ENCODE data around the gene DNAJC7. TPM values are rescaled to one million over a fixed set of nuclear protein-coding genes. Genes with fewer than 3 reads are reported as not detected.
A peak's percentile ranks its signal among the peaks of the same experiment; 100 is the strongest.

Gene DNAJC7, protein sequence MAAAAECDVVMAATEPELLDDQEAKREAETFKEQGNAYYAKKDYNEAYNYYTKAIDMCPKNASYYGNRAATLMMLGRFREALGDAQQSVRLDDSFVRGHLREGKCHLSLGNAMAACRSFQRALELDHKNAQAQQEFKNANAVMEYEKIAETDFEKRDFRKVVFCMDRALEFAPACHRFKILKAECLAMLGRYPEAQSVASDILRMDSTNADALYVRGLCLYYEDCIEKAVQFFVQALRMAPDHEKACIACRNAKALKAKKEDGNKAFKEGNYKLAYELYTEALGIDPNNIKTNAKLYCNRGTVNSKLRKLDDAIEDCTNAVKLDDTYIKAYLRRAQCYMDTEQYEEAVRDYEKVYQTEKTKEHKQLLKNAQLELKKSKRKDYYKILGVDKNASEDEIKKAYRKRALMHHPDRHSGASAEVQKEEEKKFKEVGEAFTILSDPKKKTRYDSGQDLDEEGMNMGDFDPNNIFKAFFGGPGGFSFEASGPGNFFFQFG
- 10 to 100 TPM; 61.2 to 80.6 TPM for total RNA-seq

DNA sequence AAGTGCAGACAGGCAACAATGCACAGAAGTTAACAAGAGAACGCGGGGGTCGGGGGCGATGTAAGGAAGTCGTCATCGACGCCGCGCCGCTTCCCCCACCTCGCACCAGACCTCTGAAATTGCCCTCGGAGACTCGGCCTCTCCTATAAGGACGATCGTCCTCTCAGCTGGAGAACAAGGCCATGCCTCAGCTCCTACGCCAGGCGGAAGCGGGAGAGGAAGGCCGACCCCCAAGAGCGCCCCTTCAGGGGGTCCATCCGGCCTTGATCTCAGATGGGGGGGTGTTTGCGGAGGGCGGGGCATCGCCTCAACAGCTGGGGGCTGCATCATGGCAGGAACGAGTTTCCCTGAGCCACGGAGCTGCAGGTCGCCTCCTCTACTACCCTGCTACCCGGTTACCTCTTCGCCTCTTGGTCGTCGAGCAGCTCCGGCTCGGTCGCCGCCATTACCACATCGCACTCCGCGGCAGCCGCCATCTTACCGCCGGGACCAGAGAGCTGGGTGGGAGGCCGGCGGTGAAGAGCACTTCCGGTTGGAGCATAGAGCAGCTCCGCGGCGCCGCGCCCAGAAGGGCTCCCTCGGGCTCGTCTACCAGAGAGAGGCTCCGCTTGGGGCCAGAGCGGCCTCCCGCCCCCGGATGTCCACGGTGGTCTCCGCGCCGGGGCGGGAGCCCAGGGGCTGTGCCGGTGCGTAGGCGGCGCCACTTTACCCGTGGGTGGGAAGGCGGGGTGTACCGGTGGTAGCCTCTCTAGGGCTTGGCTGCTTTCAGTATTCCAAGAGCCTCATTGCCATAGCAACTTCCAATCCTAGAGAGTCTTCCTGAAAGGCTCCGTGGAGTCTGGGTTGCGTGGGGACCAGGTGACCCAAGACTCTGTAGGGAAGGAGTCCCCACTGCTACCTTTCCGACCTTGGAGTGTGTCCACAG is at the start of gene DNAJC7:
TSS of gene DNAJC7 (minus strand) at position 499 of the 925 bp plus-strand sequence. CDS start at position 476, 23 bp downstream.
- Histone ChIP-seq H3K4me1 (ENCODE audit: control insufficient read depth in 1 of 2, low read depth in 2 of 2) (peaks cover 38 to 63% of the 10 kb centered on the region in 2 donors), H3K9me3 (no peaks in the 10 kb centered on the region)

GRCh38 chr17:42065201-42065600 is 48.0 kb upstream of the DNAJC7 start:
- DNase-seq (ENCODE audit: low spot score): no peak
- Histone ChIP-seq H3K4me3 (no peak overlapping the region), H3K36me3 (no peaks in the 10 kb centered on the region), H3K4me1 (ENCODE audit: control insufficient read depth in 1 of 2, low read depth in 2 of 2) (peaks cover 0 to 4% of the 10 kb centered on the region in 2 donors), H3K27ac (no peak overlapping the region), H3K9me3 (no peaks in the 10 kb centered on the region), H3K27me3 (replicated peaks; ENCODE audit: insufficient read depth) (no peaks in the 10 kb centered on the region)
- no peak for TF ChIP-seq CTCF (IDR thresholded peaks at IDR 0.05)
- no peak for ATAC-seq (ENCODE audit: insufficient number of reproducible peaks, low FRiP score, low read depth)

More for the DNA sequence above, at the start of gene DNAJC7:
- Histone ChIP-seq H3K27me3 (replicated peaks; ENCODE audit: insufficient read depth) (no peaks in the 10 kb centered on the region), H3K27ac (peak within 1 kb of the TSS; percentile 85 to 91), H3K36me3 (peaks cover 2% of the 10 kb centered on the region), H3K4me3 (peak within 1 kb of the TSS; percentile 95)
- peak; percentile 57 for ATAC-seq (ENCODE audit: insufficient number of reproducible peaks, low FRiP score, low read depth)
- DNase-seq (ENCODE audit: low spot score): peak; percentile 75
- TF ChIP-seq CTCF (IDR thresholded peaks at IDR 0.05): no peak

- Histone ChIP-seq H3K27me3 (replicated peaks; ENCODE audit: insufficient read depth) (no peaks in the 10 kb centered on the region), H3K4me1 (ENCODE audit: control insufficient read depth in 1 of 2, low read depth in 2 of 2) (peaks cover 0 to 4% of the 10 kb centered on the region in 2 donors), H3K9me3 (no peaks in the 10 kb centered on the region), H3K4me3 (no peak overlapping the region), H3K27ac (no peak overlapping the region), H3K36me3 (no peaks in the 10 kb centered on the region)
- no peak for ATAC-seq (ENCODE audit: insufficient number of reproducible peaks, low FRiP score, low read depth)
- DNase-seq (ENCODE audit: low spot score): no peak
- no peak for TF ChIP-seq CTCF (IDR thresholded peaks at IDR 0.05)
Measured at GRCh38 chr17:42062681-42063080, 45.4 kb upstream of the DNAJC7 start.

DNA sequence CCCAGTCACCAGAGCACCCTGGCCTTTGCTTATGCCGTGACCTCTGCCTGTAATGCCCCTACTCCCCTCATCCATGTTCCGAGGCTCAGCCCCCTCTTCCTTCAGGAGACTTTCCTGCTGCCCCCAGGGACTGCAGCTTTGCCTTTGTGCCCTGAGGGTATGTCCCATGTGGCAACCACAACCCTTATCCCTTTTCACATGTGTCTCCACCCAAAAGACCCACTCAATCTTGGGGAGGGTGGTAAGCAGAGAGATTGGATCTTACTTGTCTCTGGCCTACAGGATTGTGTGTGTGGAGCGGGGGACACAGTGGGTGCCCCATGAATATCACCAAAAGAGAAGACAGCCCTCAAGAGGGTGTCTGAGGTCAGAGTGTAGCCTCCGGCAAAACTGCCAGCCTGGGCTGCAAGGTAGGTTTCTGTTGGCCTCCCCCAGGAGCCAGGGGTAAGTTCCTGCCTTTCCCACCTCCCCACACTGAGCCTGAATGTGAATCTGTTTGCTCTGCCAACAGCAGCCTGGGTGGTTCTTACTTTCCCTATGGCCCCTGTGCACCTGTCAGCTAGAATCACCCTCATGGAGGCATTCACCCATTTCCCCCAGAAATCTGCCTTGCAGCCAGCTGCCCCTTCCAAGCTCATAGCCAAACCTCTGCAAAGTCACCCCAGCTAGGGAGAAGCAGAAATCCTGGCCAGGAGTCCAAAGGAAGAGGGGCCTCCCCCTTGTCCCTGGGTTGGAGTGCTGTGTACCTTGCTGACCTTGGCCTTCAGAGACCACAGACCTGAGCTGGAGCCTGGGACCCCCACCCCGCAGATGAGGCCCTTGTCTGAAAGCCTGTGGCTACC is 44.6 kb upstream of the DNAJC7 start:
- Histone ChIP-seq H3K27ac (no peak overlapping the region), H3K4me3 (no peak overlapping the region)
- TF ChIP-seq CTCF (IDR thresholded peaks at IDR 0.05): no peak

More for the DNA sequence above, 44.6 kb upstream of the DNAJC7 start:
- Histone ChIP-seq H3K27me3 (replicated peaks; ENCODE audit: insufficient read depth) (no peaks in the 10 kb centered on the region), H3K4me1 (ENCODE audit: control insufficient read depth in 1 of 2, low read depth in 2 of 2) (peaks cover 0 to 4% of the 10 kb centered on the region in 2 donors), H3K9me3 (no peaks in the 10 kb centered on the region), H3K36me3 (no peaks in the 10 kb centered on the region)
- DNase-seq (ENCODE audit: low spot score) (no peak), ATAC-seq (ENCODE audit: insufficient number of reproducible peaks, low FRiP score, low read depth) (no peak)
